HepG2 (cell line): Measurements from ENCODE around the gene METRNL. TPM values are rescaled to one million over a fixed set of nuclear protein-coding genes. Genes with fewer than 3 reads are reported as not detected.

Experiments used
- AKAP8 ChIP-seq: sonication (generic); formaldehyde crosslinking; IDR thresholded peaks from 2 replicates; pipeline ENCODE4 v1.5.1; 2020; ENCODE audit warnings: mild to moderate bottlenecking, missing genetic modification reagents
- GFI1 ChIP-seq: sonication (generic); formaldehyde crosslinking; IDR thresholded peaks from 2 replicates; pipeline ENCODE4 v1.5.0; 2020; ENCODE audit warnings: missing genetic modification reagents, mild to moderate bottlenecking, borderline replicate concordance
- GPBP1L1 ChIP-seq: sonication (generic); formaldehyde crosslinking; IDR thresholded peaks from 2 replicates; pipeline ENCODE4 v1.5.0; 2020; ENCODE audit warnings: mild to moderate bottlenecking, missing genetic modification reagents
- GTF3A ChIP-seq: sonication (generic); formaldehyde crosslinking; conservative IDR thresholded peaks from 2 replicates; pipeline ENCODE4 v1.4.0; 2020; ENCODE audit warnings: mild to moderate bottlenecking, missing genetic modification reagents
- KLF16 ChIP-seq, 2 experiments: sonication (generic) in 1 of 2; formaldehyde crosslinking in 1 of 2; IDR thresholded peaks; 2 replicates each; pipeline versions ENCODE4 v1.6.1 to v1.8.0; 2016 to 2023; ENCODE audit warnings: missing genetic modification reagents in 2 of 2, missing compliant biosample characterization in 1 of 2
- MEIS1 ChIP-seq: sonication (generic); formaldehyde crosslinking; IDR thresholded peaks from 2 replicates; pipeline ENCODE4 v1.9.0; 2021; ENCODE audit warnings: mild to moderate bottlenecking, missing genetic modification reagents, moderate library complexity, borderline replicate concordance
- SMAD3 ChIP-seq: sonication (generic); formaldehyde crosslinking; IDR thresholded peaks from 2 replicates; pipeline ENCODE4 v1.4.0; 2020; ENCODE audit warnings: missing genetic modification reagents
- ZMYM3 ChIP-seq: sonication (generic); formaldehyde crosslinking; IDR thresholded peaks from 2 replicates; pipeline ENCODE4 v1.5.1; 2020; ENCODE audit warnings: mild to moderate bottlenecking, missing genetic modification reagents
- ZNF251 ChIP-seq: sonication (generic); formaldehyde crosslinking; IDR thresholded peaks from 2 replicates; pipeline ENCODE4 v1.9.0; 2021; ENCODE audit warnings: mild to moderate bottlenecking, missing genetic modification reagents
- ZNF296 ChIP-seq: sonication (generic); formaldehyde crosslinking; conservative IDR thresholded peaks from 2 replicates; pipeline ENCODE4 v1.5.0; 2020; ENCODE audit warnings: mild to moderate bottlenecking, missing genetic modification reagents
- ZNF441 ChIP-seq: sonication (generic); formaldehyde crosslinking; IDR thresholded peaks from 2 replicates; pipeline ENCODE4 v1.7.0; 2021; ENCODE audit warnings: missing genetic modification reagents, borderline replicate concordance
- ZNF644 ChIP-seq: IDR thresholded peaks from 2 replicates; pipeline ENCODE4 v1.6.1; 2016; ENCODE audit warnings: low read depth
- ZNF768 ChIP-seq: sonication (generic); formaldehyde crosslinking; IDR thresholded peaks from 2 replicates; pipeline ENCODE4 v1.4.0; 2020; ENCODE audit warnings: missing genetic modification reagents
- polyA plus RNA-seq, 8 experiments: library from polyadenylated mRNA; depleted of rRNA in 3 of 8; stranded (reverse) in 7 of 8; unstranded in 1 of 8; fragments of >200 nt; fragmentation: Illumina TruSeq in 4 of 8; extraction: Trizol in 4 of 8; gene quantifications; 2 replicates each; pipeline versions ENCODE4 v1.2.1 to v1.2.3, GENCODE V29; 2011 to 2016; ENCODE audit warnings: low read depth in 4 of 8, missing spikeins in 1 of 8, mixed read lengths in 1 of 8; ENCODE audit not compliant: insufficient read depth in 1 of 8
- total RNA-seq, 5 experiments: library from RNA; depleted of rRNA; stranded (reverse); fragments of >200 nt; fragmentation: Illumina TruSeq; extraction: Trizol; gene quantifications; 2 replicates each; pipeline ENCODE4 v1.2.3, GENCODE V29; 2016; ENCODE audit warnings: low read depth in 1 of 5
- TF ChIP-seq, protein P1 (sequence below): sonication (generic); formaldehyde crosslinking; IDR thresholded peaks from 2 replicates; pipeline ENCODE4 v1.9.0; 2021; ENCODE audit warnings: mild to moderate bottlenecking, missing genetic modification reagents
- TF ChIP-seq, protein P2 (sequence below): sonication (generic); formaldehyde crosslinking; IDR thresholded peaks from 2 replicates; pipeline ENCODE4 v1.4.0; 2020; ENCODE audit warnings: mild to moderate bottlenecking, missing genetic modification reagents

METRNL gene
- total and polyA plus RNA-seq, 2 of the 13 experiments (the other 11 are each of a cell fraction or from before 2014, with no cell fraction given), result 0.66 to 0.84 TPM

DNA sequence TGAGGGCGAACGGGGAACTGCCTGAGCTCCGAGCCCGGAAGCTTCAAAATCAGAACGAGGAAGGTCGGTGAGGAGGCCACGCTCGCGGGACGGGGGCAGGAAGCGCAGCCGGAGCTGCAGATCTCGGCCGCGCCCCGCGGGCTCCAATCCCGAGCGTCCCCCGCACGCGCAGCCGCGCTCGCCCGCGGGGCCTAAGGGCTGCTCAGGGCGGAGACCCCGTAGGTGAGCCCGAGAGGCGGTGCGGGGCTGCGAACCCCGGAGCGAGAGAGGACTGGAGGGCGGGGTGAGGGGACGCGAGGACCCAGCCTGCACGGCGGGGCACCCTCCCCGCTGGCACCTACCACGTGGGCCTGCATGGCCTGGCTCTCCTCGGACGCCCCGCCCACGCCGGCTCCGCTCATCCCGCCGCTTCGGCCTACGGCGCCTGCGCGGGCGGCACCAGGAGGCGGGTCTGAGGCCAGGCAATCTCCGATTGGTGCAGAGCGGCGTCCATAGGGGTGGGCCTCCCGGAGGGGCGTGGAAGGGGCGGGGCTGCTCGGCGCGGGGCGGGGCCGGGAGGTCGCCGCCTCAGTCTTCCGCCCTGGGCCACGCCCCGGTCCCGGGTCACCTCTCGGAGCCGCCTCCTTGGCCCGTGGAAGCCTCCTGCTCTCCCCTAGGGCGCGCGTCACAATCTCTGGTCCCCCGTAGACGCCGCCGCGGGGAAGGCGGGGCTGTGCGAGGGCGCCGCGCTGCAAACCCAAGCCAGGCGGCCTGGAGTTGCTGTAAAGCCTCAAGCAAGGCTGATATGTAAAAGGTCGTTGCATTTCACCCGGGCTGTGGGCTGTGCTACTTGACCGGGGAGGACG is 27.8 kb upstream of the METRNL start (continued):
- TF ChIP-seq, protein P1, sequence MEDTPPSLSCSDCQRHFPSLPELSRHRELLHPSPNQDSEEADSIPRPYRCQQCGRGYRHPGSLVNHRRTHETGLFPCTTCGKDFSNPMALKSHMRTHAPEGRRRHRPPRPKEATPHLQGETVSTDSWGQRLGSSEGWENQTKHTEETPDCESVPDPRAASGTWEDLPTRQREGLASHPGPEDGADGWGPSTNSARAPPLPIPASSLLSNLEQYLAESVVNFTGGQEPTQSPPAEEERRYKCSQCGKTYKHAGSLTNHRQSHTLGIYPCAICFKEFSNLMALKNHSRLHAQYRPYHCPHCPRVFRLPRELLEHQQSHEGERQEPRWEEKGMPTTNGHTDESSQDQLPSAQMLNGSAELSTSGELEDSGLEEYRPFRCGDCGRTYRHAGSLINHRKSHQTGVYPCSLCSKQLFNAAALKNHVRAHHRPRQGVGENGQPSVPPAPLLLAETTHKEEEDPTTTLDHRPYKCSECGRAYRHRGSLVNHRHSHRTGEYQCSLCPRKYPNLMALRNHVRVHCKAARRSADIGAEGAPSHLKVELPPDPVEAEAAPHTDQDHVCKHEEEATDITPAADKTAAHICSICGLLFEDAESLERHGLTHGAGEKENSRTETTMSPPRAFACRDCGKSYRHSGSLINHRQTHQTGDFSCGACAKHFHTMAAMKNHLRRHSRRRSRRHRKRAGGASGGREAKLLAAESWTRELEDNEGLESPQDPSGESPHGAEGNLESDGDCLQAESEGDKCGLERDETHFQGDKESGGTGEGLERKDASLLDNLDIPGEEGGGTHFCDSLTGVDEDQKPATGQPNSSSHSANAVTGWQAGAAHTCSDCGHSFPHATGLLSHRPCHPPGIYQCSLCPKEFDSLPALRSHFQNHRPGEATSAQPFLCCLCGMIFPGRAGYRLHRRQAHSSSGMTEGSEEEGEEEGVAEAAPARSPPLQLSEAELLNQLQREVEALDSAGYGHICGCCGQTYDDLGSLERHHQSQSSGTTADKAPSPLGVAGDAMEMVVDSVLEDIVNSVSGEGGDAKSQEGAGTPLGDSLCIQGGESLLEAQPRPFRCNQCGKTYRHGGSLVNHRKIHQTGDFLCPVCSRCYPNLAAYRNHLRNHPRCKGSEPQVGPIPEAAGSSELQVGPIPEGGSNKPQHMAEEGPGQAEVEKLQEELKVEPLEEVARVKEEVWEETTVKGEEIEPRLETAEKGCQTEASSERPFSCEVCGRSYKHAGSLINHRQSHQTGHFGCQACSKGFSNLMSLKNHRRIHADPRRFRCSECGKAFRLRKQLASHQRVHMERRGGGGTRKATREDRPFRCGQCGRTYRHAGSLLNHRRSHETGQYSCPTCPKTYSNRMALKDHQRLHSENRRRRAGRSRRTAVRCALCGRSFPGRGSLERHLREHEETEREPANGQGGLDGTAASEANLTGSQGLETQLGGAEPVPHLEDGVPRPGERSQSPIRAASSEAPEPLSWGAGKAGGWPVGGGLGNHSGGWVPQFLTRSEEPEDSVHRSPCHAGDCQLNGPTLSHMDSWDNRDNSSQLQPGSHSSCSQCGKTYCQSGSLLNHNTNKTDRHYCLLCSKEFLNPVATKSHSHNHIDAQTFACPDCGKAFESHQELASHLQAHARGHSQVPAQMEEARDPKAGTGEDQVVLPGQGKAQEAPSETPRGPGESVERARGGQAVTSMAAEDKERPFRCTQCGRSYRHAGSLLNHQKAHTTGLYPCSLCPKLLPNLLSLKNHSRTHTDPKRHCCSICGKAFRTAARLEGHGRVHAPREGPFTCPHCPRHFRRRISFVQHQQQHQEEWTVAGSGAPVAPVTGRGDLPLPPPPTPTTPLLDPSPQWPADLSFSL (CRISPR knock-in tag), result no peak
- TF ChIP-seq ZNF296 (CRISPR knock-in tag) (no peak), ZNF644 (CRISPR knock-in tag) (peak; percentile 9; the same call in 1 of the 2 replicates), AKAP8 (CRISPR knock-in tag) (peak; percentile 85), GFI1 (CRISPR knock-in tag) (peak; percentile 85), MEIS1 (CRISPR knock-in tag) (peak; percentile 87; the same call in 1 of the 2 replicates), GTF3A (CRISPR knock-in tag) (peak; percentile 61; the same call in 1 of the 2 replicates), ZNF441 (peak; percentile 34; the same call in 1 of the 2 replicates), GPBP1L1 (no peak), SMAD3 (CRISPR knock-in tag) (peak; percentile 80), ZNF251 (no peak), KLF16 (CRISPR knock-in tag; IDR thresholded peaks at IDR 0.05) (peak; percentile 66 to 94; a peak in 2 of 4 replicates), ZMYM3 (CRISPR knock-in tag) (peak; percentile 26; the same call in 1 of the 2 replicates), ZNF768 (peak; percentile 90)
- TF ChIP-seq, protein P2, sequence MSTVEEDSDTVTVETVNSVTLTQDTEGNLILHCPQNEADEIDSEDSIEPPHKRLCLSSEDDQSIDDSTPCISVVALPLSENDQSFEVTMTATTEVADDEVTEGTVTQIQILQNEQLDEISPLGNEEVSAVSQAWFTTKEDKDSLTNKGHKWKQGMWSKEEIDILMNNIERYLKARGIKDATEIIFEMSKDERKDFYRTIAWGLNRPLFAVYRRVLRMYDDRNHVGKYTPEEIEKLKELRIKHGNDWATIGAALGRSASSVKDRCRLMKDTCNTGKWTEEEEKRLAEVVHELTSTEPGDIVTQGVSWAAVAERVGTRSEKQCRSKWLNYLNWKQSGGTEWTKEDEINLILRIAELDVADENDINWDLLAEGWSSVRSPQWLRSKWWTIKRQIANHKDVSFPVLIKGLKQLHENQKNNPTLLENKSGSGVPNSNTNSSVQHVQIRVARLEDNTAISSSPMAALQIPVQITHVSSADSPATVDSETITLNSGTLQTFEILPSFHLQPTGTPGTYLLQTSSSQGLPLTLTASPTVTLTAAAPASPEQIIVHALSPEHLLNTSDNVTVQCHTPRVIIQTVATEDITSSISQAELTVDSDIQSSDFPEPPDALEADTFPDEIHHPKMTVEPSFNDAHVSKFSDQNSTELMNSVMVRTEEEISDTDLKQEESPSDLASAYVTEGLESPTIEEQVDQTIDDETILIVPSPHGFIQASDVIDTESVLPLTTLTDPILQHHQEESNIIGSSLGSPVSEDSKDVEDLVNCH (CRISPR knock-in tag), result no peak
